HG02970 (cell line): Measurements from ENCODE around the gene GAA.
"Not testable (repeated sequence)": the region's sequence is repeated elsewhere in the genome, so short reads cannot be mapped to it uniquely, and the experiment has no call there.

Experiments used
- ATAC-seq: cut with Tn5 transposase; IDR thresholded peaks from one replicate; pipeline ENCODE4 v1.9.1; 2021; ENCODE audit warnings: mild to moderate bottlenecking, moderate library complexity, moderate number of reproducible peaks; ENCODE audit not compliant: unreplicated experiment, low FRiP score

The GAA gene

GRCh38 chr17:80082403-80083135 is 18.8 kb upstream of the GAA start:
- ATAC-seq = no peak

DNA sequence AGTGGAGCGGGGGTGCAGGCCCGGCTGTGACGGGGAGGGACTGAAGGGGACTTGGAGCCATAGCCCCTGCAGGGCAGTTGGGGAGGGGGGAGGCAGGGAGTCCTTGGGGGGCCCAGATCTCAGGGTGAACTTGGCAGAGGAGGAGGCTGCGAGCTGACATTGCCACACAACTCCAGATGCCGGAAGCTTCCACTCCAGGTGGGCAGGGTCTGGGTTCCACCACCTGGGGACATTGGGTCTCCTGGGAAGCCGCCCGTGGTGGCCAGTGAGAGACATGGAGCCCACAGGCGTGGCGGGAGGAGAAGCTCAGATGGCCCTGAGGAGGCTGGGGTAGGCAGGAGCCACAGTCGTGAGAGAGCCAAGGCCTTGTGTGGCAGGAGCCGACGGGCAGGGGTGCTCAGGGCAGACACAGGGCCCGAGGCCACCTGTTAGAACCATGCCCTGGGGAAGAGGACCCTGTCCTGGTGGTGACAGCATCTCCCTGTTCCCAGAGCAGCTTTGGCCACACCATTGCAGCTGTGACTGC is 18.2 kb upstream of the GAA start:
- ATAC-seq = no peak

GRCh38 chr17:80084773-80085172 is 16.6 kb upstream of the GAA start:
- ATAC-seq = no peak

- ATAC-seq = no peak
Measured at GRCh38 chr17:80086081-80086480, 15.3 kb upstream of the GAA start.

DNA sequence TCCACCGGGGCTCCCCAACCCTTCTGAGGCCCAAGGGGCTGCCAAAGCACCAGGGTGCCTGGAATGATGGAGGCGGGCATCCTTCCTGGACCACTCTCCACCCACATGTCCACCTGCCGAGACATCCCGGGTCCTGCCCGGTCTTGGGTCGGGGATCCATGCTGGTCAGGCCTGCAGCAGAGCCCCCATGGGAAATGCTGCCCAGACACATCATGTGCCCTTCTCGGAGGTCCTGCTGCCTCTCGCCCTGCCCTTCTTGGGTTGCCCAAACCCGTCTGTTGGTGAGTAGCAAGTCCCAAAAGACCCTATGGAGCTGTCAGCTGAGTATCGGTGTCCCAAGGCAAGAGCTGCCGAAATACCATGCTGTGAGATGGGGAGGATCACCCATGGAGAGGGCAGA is 14.8 kb upstream of the GAA start:
- no peak for ATAC-seq

DNA sequence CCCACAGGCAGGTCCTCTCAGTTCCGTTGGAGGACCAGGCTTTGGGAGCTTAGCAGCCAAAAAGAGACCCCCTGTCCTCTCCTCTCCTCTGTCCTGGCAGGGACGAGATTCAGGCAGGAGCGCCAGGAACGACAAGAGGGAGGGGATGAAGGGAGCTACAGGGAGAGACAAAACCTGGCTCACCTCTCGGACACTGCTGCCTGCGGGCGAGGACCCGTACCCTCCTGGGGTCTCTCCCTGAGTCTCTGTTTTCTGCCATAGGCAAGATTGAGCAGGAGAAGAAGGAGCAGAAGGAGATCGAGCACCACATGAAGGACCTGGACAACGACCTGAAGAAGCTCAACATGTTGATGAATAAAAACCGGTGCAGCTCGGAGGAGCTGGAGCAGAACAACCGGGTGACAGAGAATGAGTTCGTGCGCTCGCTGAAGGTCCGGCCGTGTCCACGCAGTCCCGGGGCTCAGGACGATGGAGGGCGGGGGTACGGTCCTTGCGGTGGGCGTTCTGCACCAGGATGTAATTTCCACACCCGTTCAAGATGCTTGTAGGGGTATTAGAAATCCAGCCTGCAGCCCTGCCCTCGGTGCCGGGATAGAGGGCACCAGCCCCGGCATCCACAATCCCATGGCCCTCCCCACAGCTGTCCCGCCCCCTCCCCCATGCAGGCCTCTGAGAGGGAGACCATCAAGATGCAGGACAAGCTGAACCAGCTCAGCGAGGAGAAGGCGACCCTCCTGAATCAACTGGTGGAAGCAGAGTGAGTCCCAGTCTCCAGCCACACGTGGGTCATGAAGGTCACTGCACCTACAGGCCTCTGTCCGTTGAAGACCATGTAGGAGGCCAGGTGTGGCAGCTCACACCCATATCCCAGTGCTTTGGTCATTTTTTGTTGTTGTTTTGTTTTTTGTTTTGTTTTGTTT is 13.8 kb upstream of the GAA start:
- ATAC-seq = no peak

GRCh38 chr17:80089762-80090161 is 11.6 kb upstream of the GAA start:
- no peak for ATAC-seq

GRCh38 chr17:80090164-80090563 is 11.2 kb upstream of the GAA start:
- not testable (repeated sequence) for ATAC-seq

DNA sequence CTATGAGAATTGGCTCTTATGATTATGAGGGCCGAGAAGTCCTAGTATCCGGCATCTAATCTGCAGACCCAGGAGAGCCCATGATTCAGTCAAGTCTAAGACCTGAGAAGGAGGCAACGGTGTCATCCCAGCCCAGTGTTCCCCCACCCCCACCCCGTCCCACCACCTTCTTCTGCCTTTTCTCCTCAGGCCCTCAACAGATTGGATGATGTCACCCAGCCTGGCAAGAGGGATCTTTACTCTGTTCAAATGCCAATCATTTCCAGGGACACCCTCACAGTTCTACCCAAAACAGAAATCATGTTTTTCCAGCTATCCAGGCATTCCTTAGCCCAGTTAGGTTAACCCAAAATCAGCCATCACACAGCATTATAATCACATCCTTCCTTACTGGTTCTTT is 10.0 kb upstream of the GAA start:
- no peak for ATAC-seq

- ATAC-seq = no peak
Measured at GRCh38 chr17:80092959-80093358, 8.4 kb upstream of the GAA start.

- no peak for ATAC-seq
Measured at GRCh38 chr17:80095038-80095843, 6.1 kb upstream of the GAA start.

DNA sequence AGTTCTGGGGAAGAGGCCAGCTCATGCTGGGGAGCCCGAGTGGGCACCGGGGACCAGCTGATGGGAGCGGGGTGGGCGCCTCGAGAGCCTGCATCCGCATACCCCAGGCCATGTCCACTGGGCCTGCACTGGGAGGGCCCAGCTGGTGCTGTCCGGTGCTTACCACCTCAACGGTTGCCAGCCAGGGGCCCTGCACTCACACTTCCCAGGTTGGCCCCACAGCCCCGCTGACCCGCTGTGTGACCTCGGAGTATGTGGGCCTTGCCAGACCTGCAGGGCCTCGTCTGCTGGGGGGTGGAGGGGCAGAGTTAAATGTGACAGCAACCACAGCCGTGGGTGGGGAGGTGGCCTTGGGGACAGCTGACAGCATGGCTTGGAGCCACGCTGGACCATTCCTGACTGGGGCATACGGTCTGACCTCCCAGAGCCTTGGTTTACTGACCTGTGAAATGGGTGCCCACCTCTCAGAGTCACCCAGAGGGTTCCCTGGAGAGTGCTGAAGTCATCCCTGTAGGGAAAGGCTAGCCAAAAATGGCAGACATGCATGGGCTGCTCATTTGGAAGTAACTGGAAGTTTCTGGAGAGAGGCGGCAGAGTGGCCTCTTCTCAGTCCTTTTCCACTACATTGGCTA is 5.4 kb upstream of the GAA start:
- no peak for ATAC-seq

GRCh38 chr17:80096561-80097021 is 4.8 kb upstream of the GAA start:
- ATAC-seq = no peak

GRCh38 chr17:80097127-80097621 is 4.2 kb upstream of the GAA start:
- no peak for ATAC-seq

GRCh38 chr17:80097844-80098691 is 3.3 kb upstream of the GAA start:
- ATAC-seq = no peak

GRCh38 chr17:80099291-80100034 is 1.9 kb upstream of the GAA start:
- no peak for ATAC-seq

DNA sequence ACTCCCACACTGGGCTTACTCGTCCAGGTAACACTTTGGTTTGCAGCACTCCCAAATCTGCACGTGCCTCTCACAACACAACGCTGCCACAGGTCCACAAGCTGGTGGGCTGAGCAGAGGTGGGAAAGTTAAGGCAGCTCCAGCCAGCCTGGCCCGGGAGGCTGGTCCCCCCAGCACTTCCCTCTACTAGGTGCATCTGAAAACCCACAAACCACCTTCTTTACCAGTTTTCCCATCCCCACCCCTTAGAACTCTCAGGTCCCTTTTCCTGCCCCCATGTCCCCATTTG is 1.4 kb upstream of the GAA start:
- no peak for ATAC-seq

- ATAC-seq = no peak
Measured at GRCh38 chr17:80101946-80102663, 724 bp downstream of the GAA start.
